ENCODE measurements around the gene TMEM147. TPM values are rescaled to one million over a fixed set of nuclear protein-coding genes. Genes with fewer than 3 reads are reported as not detected.
A peak's percentile ranks its signal among the peaks of the same experiment; 100 is the strongest.

The TMEM147 gene
- total RNA-seq, 1 donor from 2014 or later: 104 TPM

- Mint-ChIP-seq H3K27me3 (peaks cover 26% of the 10 kb centered on the region), H3K27ac (no peak overlapping the region), H3K4me1 (ENCODE audit: unreplicated experiment) (no peaks in the 10 kb centered on the region), H3K36me3 (no peaks in the 10 kb centered on the region), H3K9me3 (no peaks in the 10 kb centered on the region), H3K4me3 (no peak overlapping the region)
- no peak for TF ChIP-seq CTCF (conservative IDR thresholded peaks at IDR 0.05)
- no peak for DNase-seq (ENCODE audit: extremely low spot score, unreplicated experiment)
Observed at GRCh38 chr19:35566738-35567137, 21.3 kb downstream of the TMEM147 start.

- Mint-ChIP-seq H3K4me1 (ENCODE audit: unreplicated experiment) (no peaks in the 10 kb centered on the region), H3K9me3 (no peaks in the 10 kb centered on the region), H3K27me3 (peaks cover 20% of the 10 kb centered on the region), H3K27ac (peak overlapping the region; percentile 34), H3K4me3 (no peak overlapping the region), H3K36me3 (no peaks in the 10 kb centered on the region)
- TF ChIP-seq CTCF (conservative IDR thresholded peaks at IDR 0.05): no peak
- DNase-seq (ENCODE audit: extremely low spot score, unreplicated experiment): no peak
Observed at GRCh38 chr19:35569281-35569781, 23.9 kb downstream of the TMEM147 start.

GRCh38 chr19:35571406-35571965 is 26.1 kb downstream of the TMEM147 start:
- Mint-ChIP-seq H3K9me3 (peaks cover 15% of the 10 kb centered on the region), H3K27me3 (peaks cover 13% of the 10 kb centered on the region), H3K4me3 (no peak overlapping the region), H3K36me3 (no peaks in the 10 kb centered on the region), H3K4me1 (ENCODE audit: unreplicated experiment) (no peaks in the 10 kb centered on the region), H3K27ac (no peak overlapping the region)
- no peak for DNase-seq (ENCODE audit: extremely low spot score, unreplicated experiment)
- no peak for TF ChIP-seq CTCF (conservative IDR thresholded peaks at IDR 0.05)

GRCh38 chr19:35577918-35578317 is 32.5 kb downstream of the TMEM147 start:
- peaks cover 6% of the 10 kb centered on the region for H3K27me3 Mint-ChIP-seq
- TF ChIP-seq CTCF (conservative IDR thresholded peaks at IDR 0.05): no peak
- no peak overlapping the region for H3K27ac Mint-ChIP-seq
- H3K4me3 Mint-ChIP-seq: no peak overlapping the region
- peaks cover 22% of the 10 kb centered on the region for H3K9me3 Mint-ChIP-seq
- no peak for DNase-seq (ENCODE audit: extremely low spot score, unreplicated experiment)
- no peaks in the 10 kb centered on the region for H3K4me1 Mint-ChIP-seq (ENCODE audit: unreplicated experiment)
- no peaks in the 10 kb centered on the region for H3K36me3 Mint-ChIP-seq

- no peak for DNase-seq (ENCODE audit: extremely low spot score, unreplicated experiment)
- H3K36me3 Mint-ChIP-seq: no peaks in the 10 kb centered on the region
- peaks cover 10% of the 10 kb centered on the region for H3K27me3 Mint-ChIP-seq
- TF ChIP-seq CTCF (conservative IDR thresholded peaks at IDR 0.05): no peak
- peaks cover 22% of the 10 kb centered on the region for H3K9me3 Mint-ChIP-seq
- H3K4me1 Mint-ChIP-seq (ENCODE audit: unreplicated experiment): no peaks in the 10 kb centered on the region
- no peak overlapping the region for H3K27ac Mint-ChIP-seq
- H3K4me3 Mint-ChIP-seq: no peak overlapping the region
Observed at GRCh38 chr19:35578707-35579106, 33.3 kb downstream of the TMEM147 start.
